HG03025 (cell line): ENCODE data around the gene ACOT11.

Experiments used
- ATAC-seq: cut with Tn5 transposase; IDR thresholded peaks from one replicate; pipeline ENCODE4 v1.9.1; 2021; ENCODE audit warnings: mild to moderate bottlenecking, moderate library complexity; ENCODE audit not compliant: unreplicated experiment, low FRiP score

The ACOT11 gene

GRCh38 chr1:54640863-54641836 lies 93.1 kb downstream of the ACOT11 start, which contains the start of gene MROH7:
TSS of gene MROH7 (plus strand) at chr1:54641786. CDS start at chr1:54652927, 11,141 bp downstream.
- no peak for ATAC-seq

DNA sequence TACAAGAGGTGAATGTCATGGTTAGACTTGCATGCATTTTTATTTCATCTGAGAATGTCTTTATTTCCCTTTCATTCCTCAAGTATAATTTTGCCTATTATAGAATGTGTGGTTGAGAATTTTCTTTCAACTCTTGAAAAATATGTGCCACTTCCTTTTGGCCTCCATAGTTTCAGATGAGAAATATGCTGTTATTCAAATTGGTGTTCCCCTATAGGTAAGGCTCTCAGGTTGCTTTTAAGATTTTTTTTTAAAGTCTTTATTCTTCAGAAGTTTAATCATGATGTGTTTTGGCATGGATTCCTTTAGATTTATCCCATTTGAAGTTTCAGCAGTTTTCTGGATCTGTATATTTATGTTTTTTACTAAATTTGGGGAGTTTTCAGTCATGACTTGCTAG lies 95.7 kb downstream of the ACOT11 start:
- ATAC-seq, result no peak

DNA sequence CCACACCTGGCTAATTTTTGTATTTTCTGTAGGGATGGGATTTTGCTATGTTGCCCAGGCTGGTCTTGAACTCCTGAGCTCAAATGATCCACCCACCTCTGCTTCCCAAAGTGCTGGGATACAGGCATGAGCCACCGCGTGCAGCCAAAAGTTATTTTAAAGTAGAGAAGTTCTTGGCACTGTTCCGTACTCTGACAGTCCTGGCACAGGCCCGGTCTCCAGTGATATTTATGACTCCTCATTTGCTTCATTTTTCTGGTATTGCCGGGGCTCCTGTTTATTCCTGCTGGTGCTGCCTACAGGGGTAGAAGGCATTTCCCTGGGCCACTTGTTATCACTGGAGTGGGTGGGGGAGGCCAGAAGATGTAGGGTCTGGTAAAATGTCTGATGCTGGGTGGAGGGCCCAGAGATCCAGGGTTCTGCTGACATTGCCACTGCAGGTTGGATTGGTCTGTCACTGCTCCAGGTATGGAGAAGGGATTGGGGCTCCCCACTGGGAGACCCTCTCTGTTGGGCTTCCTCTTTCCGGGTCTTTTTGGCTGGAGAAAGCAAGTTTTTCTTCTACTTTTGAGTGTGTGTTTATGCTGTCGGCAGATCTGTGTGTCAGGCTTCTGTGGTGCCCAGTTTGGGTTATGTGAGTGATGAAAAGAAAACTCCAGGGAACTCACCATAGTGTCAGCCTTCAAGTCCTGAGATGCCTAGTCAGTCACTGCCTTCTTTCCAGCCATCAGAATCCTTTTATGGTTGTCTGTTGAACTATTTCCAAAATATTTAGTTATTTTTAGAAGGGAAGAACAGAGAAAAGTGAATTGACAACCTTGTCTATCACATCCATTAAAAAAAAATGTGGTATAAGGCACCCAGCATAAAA lies 98.0 kb downstream of the ACOT11 start:
- ATAC-seq, result no peak

- no peak for ATAC-seq
Observed at GRCh38 chr1:54649130-54649898, 101.3 kb downstream of the ACOT11 start.

DNA sequence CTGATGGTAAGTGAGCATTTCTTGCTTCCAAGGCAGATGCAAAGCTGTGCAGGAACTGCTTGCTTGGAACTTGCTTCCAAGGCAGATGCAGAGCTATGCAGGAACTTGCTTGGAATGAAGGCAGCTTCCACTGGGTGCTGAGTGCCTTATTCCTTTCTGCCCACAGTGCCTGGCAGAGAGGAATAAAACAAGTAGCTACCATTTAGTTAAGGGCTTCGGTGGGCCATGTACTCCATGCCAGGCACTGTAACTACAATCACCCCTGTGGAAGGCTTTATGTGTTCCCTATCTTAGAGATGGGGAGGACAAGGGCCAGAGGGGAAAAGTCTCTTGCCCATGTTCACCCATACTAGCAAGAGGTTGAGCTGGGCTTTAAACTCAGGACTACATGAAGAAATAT lies 101.9 kb downstream of the ACOT11 start:
- ATAC-seq, result no peak

DNA sequence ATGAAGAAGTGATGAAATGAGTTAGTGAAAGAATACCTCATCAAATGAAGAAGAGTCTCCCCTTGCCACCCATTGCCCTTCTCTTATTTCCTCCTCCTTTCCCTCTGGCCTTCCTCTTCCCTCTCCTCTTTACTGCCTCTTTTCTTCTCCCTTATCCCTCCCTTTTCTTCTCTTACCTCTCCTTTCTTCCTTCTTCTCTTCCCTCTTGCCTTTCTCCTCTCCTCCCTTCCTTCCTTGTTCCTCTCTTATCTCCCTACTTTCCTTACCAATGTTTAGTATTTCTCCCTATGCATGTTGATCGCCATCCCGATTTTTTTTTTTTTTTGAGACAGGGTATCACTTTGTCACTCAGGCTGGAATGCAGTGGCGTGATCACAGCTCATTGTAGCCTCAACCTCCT lies 102.4 kb downstream of the ACOT11 start:
- ATAC-seq, result no peak

GRCh38 chr1:54651608-54652007 lies 103.6 kb downstream of the ACOT11 start:
- ATAC-seq, result no peak

- ATAC-seq, result no peak
Observed at GRCh38 chr1:54652168-54652567, 104.1 kb downstream of the ACOT11 start.

DNA sequence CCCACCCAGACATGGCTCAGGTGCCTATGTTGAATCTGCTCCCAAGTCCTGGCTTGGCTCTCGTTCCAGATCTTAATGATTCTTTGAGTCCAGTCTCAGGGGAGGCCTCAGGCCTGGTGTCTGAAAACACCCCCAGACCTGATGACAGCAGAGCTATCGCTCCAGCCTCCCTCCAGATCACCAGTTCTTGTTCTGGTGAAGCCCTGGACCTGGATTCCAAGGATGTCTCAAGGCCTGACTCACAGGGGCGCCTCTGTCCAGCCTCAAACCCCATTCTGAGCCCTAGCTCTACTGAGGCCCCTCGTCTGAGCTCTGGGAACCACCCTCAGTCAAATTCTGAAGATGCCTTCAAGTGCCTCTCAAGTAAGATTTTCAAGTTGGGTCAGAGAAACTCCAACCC lies 105.0 kb downstream of the ACOT11 start:
- no peak for ATAC-seq

GRCh38 chr1:54658164-54658913 lies 110.3 kb downstream of the ACOT11 start:
- ATAC-seq, result no peak
